Measurements from ENCODE around the gene CHD9.

CHD9 gene

DNA sequence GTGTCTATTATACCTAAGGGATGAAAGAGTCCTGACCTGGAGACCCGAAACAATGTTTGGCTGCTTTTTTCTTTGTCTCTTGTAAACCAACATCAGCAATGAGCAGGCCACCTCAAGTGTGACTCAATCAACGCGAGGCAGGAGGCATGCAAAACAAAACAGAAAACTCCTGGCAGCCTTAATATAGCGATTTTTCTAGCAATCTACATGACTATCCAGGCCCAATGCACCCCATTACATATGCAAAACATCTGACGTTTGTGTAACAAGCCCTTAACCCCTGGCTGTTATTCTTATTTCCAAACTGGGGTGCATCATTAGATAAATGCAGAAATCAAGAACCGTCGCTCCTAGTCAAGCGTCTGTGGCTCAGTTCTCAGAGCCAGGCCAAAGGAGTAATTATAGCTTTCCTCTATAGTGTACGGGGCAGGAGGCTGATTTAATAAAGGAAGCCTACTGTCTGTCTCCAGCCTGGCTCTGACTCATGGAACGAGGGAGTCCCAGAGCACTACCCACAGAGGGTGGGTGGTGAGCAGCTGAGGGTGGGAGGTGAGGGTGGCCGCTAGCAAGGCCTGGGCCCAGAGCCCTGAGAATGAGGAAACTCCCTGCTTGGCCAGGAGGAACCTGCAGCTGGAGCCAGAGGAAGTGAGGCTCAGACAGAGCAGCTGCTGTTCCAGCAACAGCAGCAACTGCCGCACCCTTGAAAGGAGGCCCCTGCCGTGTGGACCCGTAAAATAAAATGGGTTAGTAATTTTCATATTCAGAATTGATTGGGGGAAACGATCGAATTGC, 43.9 kb downstream of the CHD9 start:
- DNase-seq: no peak

DNA sequence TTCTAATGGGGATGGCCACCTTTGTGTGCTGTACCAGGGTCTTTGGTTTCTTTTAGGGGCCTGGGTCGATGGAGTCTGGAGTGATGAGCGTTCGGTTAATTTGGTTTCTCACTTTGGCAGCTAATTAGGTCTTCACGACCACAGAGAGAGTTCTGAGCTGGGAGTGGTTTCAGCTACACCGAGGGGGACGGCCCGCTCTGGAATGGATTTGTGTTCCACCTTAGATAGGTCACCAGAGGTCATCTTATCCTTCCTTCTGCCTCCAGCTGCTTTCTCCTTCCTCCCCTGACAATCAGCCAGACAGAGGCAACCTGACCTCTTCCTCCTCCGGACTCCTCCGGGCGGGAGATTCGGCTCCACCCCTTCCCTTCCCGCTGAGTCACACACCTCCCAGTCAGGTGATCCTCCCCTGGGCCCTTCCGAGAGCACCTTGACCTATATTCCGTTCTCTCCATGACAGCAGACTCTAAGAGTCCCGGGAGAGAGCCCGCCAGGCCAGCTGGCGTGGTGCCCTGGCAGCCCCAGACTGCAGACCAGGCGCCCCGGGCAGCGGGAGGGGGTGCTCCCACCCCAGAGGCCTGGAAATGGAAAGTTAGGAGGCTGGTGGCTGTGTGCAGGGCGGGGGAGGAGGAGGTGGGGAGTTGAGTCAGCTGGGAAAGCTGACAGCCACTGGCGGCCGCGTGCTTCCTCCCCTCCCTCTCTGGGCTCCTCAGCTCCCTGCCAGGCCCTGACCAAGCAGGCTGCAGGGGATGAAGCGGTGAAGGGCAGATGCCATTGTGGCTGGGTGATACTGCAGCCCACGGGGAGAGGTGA, 44.7 kb downstream of the CHD9 start:
- peak; percentile 85 for DNase-seq

- DNase-seq: no peak
These were observed 45.4 kb downstream of the CHD9 start for GRCh38 chr16:53100131-53100748.

DNA sequence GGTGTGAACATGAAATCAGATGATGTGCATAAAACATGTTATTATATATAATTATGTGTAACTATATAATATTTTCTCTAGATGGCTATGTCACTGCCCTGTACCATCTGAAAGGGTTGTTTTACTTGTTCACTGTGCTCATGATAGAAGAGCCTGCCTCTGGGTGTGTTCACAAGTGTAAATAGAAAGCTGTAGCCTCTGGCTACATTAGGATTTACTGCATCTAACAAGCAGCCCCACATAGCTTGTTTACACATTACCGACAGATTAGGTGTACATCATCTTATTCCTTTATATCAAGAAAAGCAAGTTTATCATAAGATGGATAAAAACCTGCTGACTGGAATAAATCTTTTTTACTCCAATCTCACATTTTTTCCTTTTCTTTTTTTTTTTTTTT, 46.1 kb downstream of the CHD9 start:
- no peak for DNase-seq

DNA sequence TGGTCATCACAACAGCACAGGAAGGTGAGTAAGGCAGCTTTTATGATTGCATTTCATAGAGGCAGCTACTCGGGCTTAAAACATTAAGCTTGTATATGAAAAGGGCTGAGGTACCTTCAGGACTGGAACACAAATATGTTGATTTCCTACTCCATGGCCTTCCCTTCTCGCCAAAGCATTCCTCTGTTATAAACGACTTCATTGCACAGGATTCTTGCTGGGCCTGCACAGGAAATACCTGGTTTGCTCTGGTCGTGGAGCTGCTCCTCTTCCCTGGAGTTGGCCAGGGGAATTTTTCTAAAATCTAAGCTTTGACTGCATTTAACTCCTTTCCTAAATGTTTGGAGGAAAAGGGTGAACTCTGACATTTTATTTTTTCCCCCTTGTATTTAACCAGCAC, 49.0 kb downstream of the CHD9 start:
- no peak for DNase-seq

DNA sequence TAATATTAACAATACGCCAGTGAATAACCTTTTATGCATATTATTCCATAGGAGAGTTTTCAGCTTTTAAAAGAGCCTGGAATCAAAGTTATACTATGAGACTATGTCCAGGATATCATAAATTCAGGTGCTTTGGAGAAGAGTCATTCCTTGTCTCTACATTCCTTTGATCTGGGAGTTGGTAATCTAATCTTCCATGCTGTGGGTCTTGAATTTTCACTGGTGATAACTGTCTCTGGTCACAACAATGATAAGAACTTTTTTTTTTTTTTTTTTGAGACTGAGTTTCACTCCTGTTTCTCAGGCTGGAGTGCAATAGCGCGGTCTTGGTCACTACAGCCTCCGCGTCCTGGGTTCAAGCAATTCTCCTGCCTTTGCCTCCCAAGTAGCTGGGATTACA, 50.8 kb downstream of the CHD9 start:
- no peak for DNase-seq

- DNase-seq: no peak
These were observed 56.4 kb downstream of the CHD9 start for GRCh38 chr16:53111078-53111791.

- DNase-seq: no peak
These were observed 57.2 kb downstream of the CHD9 start for GRCh38 chr16:53112015-53112414.

DNA sequence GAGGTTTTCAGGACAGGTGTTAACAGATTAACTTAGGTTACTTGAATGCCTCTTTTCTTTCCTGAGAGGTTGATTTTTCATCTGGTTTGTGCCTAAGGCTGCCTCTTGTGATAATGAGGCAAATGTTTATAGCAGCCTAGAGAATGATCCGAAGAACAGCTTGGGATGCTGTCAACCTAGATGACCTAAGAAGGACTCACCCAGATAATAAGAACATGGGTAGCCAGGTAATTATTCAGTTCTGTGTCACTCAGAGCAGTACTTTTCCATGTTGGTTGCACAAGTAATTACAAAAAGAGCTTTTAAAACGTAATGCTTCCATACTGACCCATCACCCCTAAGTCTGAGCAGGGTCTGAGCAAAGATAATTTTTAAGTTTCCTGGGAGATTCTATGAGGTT, 60.3 kb downstream of the CHD9 start:
- DNase-seq: no peak

- no peak for DNase-seq
These were observed 61.0 kb downstream of the CHD9 start for GRCh38 chr16:53115773-53116172.

GRCh38 chr16:53121043-53121620, 66.3 kb downstream of the CHD9 start:
- no peak for DNase-seq

DNA sequence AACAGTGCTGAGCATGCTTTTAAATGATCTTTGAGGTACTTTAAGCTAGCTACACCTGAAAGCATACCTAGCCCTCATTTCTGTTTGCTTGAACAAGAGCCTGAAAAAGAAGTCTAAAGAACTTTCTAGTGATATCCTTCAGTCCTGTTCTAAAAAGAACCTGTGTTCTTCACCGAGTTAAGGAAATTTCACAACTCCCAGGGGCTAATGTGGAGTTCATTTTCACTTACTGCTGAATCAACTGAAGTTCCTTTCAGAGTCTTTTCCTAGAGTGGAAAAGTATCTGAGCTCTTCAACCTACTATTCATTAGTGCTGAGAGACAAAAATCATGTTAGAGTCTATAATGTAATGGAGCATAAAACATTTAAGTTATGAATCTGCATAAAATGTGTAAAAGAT, 66.9 kb downstream of the CHD9 start:
- no peak for DNase-seq

DNA sequence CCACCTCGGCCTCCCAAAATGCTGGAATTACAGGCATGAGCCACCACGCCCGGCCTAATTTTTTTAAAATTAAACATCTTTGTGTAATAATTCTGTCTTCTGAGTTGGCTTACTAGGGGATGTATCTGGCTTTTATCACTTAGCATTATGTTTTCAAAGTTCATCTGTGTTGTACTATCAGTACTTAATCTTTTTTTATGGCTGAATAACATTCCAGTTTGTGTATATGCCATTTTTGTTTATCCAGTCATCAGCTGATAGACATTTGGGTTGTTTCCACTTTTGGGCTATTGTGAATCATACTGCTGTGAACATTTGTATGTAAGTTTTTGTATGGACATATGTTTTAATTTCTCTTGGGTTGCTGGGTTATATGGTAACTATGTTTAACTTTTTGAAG, 69.0 kb downstream of the CHD9 start:
- no peak for DNase-seq

GRCh38 chr16:53126390-53126789, 71.6 kb downstream of the CHD9 start:
- DNase-seq: no peak

GRCh38 chr16:53129281-53130158, 74.7 kb downstream of the CHD9 start:
- DNase-seq: no peak

GRCh38 chr16:53130159-53131049, 75.6 kb downstream of the CHD9 start:
- peak; percentile 55 for DNase-seq

DNA sequence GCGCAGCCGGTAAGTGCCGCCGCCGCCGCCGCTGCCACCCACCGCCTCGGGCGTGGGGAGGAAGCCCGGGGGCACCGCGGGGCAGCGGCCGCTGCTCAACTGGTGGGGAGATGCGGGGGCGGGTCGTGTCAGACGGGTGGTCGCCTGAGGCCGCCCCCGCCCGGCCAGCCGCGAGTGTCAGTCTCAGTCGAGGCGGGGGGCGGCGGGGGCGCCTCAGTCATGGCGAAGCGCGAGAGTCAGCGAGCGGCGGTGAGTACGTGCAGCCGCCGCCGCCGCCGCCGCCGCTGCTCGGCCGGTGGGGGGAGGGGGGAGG, 76.2 kb downstream of the CHD9 start:
- DNase-seq: no peak

GRCh38 chr16:53131363-53132071, 76.7 kb downstream of the CHD9 start:
- no peak for DNase-seq

- no peak for DNase-seq
These were observed 77.6 kb downstream of the CHD9 start for GRCh38 chr16:53132406-53132805.

DNA sequence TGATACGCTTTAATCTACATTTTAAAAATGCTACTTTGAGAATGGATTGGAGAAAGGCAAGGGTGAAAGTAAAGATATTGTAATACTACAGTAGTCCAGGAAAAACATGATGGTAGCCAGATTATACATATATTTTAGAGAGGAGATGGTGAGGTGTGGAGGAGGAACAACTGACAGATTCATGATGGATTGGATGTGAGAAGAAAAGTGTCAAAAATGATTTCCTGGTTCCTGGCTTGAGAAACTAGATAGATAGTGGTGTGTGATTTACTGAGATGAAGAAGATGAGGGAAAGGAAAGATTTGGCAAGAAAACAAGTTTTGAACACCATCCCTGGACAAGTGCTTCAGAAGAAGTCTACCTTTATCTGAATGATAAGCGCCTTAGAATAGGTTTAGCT, 80.5 kb downstream of the CHD9 start:
- DNase-seq: no peak

Measured in NCI-H2029 treated with DMSO at 0.1 percent for 48 hours (cell line).